Measurements from ENCODE around the gene CREBRF.
"Not testable (repeated sequence)": the region's sequence is repeated elsewhere in the genome, so short reads cannot be mapped to it uniquely, and the experiment has no call there.

The CREBRF gene

DNA sequence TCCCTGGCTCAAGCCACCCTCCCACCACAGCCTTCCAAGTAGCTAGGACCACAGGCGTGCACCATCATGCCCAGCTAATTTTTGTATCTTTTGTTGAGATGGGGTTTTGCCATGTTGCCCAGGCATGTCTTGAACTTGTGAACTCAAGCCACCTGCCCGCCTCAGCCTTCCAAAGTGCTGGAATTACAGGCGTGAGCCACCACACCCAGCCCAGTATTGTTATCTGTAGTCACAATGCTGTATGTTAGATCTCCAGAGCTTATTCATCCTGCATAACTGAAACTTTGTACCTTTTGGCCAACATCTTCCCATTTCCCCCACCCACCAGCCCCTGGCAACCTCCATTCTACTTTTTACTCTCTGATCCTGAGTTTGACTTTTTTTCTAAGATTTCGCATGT, 37.5 kb downstream of the CREBRF start:
- DNase-seq, result no peak

DNA sequence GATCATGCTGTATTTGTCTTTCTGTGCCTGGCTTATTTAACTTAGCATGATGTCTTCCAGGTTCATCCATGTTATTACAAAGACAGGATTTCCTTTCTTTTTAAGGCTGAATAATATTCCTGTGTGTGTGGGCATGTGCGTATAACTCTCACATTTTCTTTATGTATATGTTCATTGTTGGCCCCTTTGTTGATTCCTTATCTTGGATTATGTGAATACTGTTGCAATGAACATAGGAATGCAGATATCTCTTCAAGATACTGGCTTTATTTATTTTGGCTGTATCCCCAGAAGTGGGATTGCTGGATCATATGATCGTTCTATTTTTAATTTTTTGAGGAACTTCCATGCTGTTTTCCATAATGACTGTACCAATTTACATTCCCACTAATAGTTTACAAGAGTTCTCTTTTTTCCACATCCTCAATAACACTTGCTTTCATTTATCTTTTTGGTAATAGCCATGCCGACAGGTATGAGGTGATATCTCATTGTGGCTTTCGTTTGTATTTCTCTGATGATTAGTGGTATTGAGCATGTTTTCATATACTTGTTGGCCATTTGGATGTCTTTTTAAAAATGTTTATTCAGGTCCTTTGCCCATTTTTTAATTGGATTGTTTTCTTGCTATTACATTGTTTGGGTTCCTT, 38.0 kb downstream of the CREBRF start:
- no peak for DNase-seq

DNA sequence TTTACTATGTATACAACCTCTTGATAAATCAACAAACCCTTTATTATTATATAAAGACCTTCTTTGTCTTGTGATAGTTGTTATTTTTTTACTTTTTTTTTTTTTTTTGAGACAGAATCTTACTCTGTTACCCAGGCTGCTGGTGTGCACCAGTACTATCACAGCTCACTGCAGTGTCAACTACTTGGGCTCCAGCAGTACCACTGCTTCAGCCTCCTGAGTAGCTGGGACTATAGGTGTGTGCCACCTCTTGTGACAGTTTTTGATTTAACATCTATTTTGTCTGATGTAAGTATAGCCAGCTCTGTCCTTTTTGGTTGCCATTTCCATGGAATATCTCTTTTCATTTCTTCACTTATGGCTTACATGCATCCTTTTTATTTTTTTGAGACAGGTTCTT, 42.6 kb downstream of the CREBRF start:
- no peak for DNase-seq

- no peak for DNase-seq
Measured at GRCh38 chr5:173099461-173099860, 43.3 kb downstream of the CREBRF start.

DNA sequence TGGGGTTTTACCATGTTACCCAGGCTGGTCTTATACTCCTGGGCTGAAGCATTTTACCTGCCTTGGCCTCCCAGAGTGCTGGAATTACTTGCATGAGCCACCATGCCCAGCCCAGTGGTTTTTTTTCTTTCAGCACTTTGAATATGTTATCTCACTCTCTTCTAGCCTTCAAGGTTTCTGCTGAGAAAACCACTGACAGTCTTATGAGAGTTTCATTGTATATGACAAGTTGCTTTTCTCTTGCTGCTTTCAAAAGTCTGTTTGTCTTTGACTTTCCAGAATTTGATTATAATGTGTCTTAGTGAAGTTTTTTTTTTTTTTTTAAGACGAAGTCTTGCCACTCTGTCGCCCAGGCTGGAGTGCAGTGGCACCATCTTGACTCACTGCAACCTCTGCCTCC, 45.1 kb downstream of the CREBRF start:
- no peak for DNase-seq

DNA sequence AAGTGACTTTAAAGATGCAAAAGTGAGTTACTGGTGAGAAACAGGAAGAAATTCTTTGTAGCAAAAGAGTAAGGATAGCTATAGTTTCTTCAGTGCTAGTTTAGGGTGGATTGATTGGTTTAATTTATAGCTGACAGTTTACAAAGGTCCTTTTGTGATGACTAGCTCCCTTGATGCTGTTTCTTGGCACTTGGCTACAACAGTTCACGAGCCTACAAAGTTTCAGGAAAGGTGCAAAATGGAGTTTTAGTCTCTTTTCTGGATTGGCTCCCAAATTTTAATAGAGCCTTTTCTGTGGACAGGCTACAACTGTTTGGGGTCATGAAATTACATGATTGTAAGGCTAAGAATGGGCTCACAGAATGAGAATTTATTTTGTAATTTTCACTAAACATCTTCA, 47.3 kb downstream of the CREBRF start:
- DNase-seq, result no peak

DNA sequence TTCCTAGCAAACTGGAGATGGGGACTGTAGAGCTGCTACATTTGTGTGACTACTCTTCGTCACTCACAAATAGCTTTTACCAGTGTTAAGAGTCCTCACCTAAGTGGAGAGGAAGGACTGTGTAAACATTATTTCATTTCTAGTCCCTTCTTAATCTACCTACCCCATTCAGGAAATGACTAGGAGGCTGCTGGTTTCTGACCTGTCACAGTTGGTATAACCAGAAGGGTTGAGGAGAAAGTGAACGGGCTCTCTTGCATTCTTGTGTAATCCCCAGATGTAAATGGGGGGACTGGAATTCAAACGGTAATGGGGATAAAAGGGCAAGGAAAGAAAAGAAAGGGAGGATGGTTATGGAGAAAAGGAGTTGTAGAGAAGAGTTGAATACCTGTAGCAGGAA, 52.8 kb downstream of the CREBRF start:
- DNase-seq, result no peak

- no peak for DNase-seq
Measured at GRCh38 chr5:173114536-173114935, 58.4 kb downstream of the CREBRF start.

GRCh38 chr5:173119719-173120118, 63.6 kb downstream of the CREBRF start:
- no peak for DNase-seq

DNA sequence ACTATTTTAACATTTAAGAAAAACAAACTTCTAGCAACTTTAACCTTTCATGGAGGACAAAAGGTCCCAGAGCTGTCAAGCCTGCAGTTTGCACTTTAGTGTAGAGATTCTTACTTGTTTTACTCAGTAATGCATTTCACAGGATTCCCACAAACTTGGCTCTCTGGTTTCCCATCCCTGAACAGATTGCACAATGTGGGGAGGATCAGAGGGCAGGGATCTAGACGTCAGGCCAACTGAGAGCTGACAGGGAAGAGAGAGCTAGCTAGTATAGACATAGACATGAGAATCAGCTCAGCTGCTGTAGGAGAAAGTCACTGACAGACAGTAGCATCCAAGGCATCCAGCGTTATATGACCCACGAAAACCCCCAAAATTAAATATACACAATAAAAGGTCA, 67.3 kb downstream of the CREBRF start:
- no peak for DNase-seq

- DNase-seq, result not testable (repeated sequence)
Measured at GRCh38 chr5:173132166-173132565, 76.0 kb downstream of the CREBRF start.

DNA sequence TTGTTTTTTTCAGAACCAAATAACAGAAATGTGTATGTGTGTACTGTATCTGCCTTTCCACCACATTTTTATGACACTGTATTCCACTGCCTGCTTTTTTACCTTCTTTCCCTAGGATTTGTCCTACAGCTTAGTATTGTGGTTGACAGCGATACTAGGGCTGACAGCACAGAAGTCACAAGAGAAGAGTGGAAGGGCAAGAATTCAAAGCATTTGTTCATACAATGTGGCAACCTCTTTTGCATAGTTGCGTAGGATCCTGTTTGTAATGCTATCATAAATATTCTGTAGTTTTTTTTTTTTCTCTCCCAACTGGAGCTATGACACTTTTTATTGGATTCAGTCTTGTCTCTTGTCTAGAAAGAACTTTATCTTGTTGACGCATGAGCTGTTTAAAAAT, 82.6 kb downstream of the CREBRF start:
- no peak for DNase-seq

DNA sequence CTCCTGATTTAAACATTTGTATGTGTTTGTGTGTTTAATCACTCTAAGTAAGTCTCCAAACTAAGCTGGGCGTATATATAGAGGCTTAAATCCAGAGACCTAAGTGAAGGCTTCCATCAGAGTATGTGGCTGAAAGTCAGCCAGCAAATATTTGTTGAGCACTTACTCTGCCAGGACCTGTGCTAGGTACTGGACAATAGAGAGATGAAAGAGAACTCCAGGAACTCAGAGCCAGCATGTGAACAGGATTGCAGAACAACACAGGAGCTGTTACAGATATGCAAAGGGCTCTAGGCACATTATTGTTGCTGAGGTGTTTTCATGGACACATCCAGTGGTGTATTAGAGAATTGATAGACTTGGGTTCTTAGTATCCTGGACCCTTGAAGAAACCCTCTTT, 83.5 kb downstream of the CREBRF start:
- DNase-seq, result no peak

GRCh38 chr5:173140769-173141168, 84.6 kb downstream of the CREBRF start:
- DNase-seq, result no peak

GRCh38 chr5:173143567-173143966, 87.4 kb downstream of the CREBRF start:
- DNase-seq, result no peak

- peak; percentile 98 for DNase-seq
Measured at GRCh38 chr5:173144200-173145176, 88.3 kb downstream of the CREBRF start, which contains the start of gene BNIP1. BNIP1 (plus strand) TSS chr5:173144531; CDS start chr5:173144546, 15 bp downstream.

DNA sequence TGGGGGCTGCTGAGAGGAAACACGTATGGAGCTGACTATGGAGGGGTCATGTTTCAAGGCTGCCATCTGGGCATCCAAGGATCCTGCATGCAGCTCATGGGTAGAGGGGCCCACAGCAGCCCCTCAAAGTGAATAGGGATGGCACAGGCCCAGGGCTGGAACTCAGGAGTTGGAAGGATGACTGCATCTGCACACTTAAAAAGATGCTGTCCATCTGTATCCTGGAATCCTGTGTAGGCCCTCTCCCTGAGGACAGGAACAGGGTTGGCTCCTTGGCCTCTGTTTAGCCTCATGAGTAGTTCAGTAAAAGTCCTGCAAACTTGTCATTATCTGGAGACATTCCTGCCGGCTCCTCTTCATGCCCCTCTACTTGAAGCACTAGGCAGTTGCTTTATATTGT, 92.2 kb downstream of the CREBRF start:
- no peak for DNase-seq

- DNase-seq, result no peak
Measured at GRCh38 chr5:173152547-173152946, 96.4 kb downstream of the CREBRF start.

DNA sequence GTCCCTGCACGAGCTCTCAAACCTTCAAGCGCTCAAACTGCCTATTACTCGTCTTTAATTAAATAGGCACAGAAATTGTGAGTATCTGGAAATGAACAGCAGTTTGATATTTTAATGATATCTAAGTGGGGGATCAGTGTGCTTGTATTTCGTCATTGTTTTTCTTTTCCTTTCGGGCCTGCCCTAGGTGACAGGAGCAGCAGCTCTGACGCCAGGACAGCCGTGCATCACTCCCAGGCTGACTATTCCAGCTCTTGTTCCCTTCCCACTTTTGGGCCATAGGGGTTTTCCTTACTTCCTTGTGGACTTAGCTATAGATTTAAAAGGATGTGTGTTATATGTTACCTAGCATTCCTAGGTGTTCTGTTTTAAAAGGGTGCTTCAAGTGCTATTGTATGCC, 97.7 kb downstream of the CREBRF start:
- no peak for DNase-seq

GRCh38 chr5:173154619-173155018, 98.5 kb downstream of the CREBRF start:
- not testable (repeated sequence) for DNase-seq

DNA sequence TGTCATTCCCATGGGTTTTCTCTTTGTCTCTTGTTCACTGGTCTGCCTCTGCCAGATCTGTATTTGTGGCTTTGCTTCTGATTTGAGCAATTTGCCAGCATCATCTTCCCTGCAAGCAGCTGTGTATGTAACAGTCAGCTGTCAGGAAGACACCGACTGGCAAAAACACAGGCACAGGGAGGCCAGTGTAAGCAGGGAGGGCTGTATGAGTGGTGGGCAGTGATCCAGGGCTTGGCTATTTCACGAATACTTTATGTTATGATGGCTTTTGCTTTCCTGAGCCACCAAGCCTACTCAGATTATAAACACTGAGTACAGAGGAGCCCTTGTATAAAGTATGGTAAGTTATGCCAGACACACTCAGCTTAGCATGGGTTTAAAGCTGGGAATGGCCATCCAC, 99.8 kb downstream of the CREBRF start:
- no peak for DNase-seq

DNA sequence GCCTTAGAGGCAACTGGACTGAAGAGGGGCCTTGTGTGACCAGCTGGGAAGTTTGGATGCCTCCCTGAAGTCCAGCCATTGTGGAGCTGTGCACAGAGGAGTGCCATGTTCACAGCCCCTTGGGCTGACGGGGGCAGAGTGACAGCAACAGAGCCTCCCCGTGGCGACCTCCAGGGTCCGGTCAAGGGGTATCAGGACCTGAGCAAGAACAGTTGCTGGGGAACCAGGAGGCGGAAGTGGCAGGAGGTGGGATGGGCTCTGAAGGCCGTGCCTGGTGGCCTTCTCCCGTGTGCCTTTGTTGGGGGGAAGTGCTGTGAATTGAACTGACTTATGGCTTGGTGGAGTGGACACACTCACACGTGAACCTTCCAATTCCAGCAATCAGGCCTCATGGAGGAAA, 102.2 kb downstream of the CREBRF start:
- DNase-seq, result no peak

DNA sequence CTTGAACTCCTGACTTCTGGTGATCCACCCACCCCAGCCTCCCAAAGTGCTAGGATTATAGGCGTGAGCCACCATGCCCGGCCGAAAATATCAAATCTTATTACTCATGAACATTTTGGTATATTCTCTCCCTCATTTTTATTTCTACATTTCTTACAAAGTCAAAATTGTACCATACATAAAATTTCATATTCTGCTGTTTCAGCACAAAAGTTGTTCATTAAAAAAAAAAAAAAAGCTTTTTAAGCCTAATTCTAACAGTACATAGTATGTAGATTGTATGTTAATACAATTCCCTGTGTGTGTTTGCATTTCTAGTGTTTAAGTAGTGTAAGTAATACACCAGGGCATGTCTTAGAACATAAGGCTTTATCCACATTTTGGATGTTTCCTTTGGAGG, 103.1 kb downstream of the CREBRF start:
- no peak for DNase-seq

GRCh38 chr5:173161148-173161547, 105.0 kb downstream of the CREBRF start:
- DNase-seq, result no peak

All from stimulated activated CD4-positive, alpha-beta T cell treated with anti-CD3 and anti-CD28 coated beads, Interleukin-12 subunit alpha, Interleukin-12 subunit beta, amount 100 ng/mL, for 4 hours (primary cell).